ENCODE measurements around the gene NCMAP. TPM values are rescaled to one million over a fixed set of nuclear protein-coding genes. Genes with fewer than 3 reads are reported as not detected.

Gene NCMAP
- total and polyA plus RNA-seq, 2 of the 8 experiments (the other 6 are each of a cell fraction or from before 2014, with no cell fraction given), result 0.21 to 0.39 TPM

- Histone ChIP-seq H2BK15ac (ENCODE audit: low read length) (no peak overlapping the region), H2AK5ac (ENCODE audit: low read depth, low read length) (no peak overlapping the region), H4K91ac (replicated peaks; ENCODE audit: insufficient read length, low read length) (no peak overlapping the region), H4K20me1 (replicated peaks in 1 of 2; ENCODE audit: control insufficient read depth in 1 of 2, insufficient read depth in 2 of 2, low read length in 2 of 2) (no peaks in the 10 kb centered on the region), H3K23me2 (ENCODE audit: low read depth, low read length) (no peaks in the 10 kb centered on the region), H3K9ac (replicated peaks in 1 of 4; ENCODE audit: extremely low read depth in 1 of 4, low read depth in 3 of 4, low read length in 3 of 4) (no peak overlapping the region), H2BK20ac (ENCODE audit: low read length) (no peak overlapping the region), H3K27ac (ENCODE audit: low read depth, low read length) (no peak overlapping the region), H3K4ac (replicated peaks; ENCODE audit: insufficient read length, low read depth, low read length) (no peak overlapping the region), H3K27me3 (replicated peaks in 1 of 4; ENCODE audit: control insufficient read depth in 3 of 4, extremely low read depth in 1 of 4, insufficient read depth in 3 of 4, low read length in 3 of 4) (no peaks in the 10 kb centered on the region; a peak in 1 of 7 replicates), H3K4me1 (replicated peaks in 1 of 4; ENCODE audit: control insufficient read depth in 3 of 4, insufficient read depth in 4 of 4, low read length in 3 of 4) (no peaks in the 10 kb centered on the region), H3K14ac (ENCODE audit: insufficient read length) (no peak overlapping the region), H3K4me3 (ENCODE audit: extremely low read depth in 1 of 4, insufficient read depth in 2 of 4, low read depth in 3 of 4, low read length in 4 of 4) (no peak overlapping the region), H2BK120ac (replicated peaks; ENCODE audit: low read depth, low read length) (no peak overlapping the region), H3K4me2 (ENCODE audit: insufficient read depth in 1 of 2, low read depth in 2 of 2, low read length in 2 of 2) (no peak overlapping the region), H3K18ac (ENCODE audit: extremely low read depth, low read length) (no peak overlapping the region), H4K5ac (ENCODE audit: insufficient read length, low read depth, low read length) (no peak overlapping the region), H3K56ac (replicated peaks; ENCODE audit: insufficient read length, low read depth, low read length) (no peak overlapping the region), H2AFZ (ENCODE audit: low read length) (no peak overlapping the region), H2BK12ac (ENCODE audit: low read depth, low read length) (no peak overlapping the region), H3K79me1 (ENCODE audit: low read depth, low read length) (no peaks in the 10 kb centered on the region), H3K79me2 (ENCODE audit: control insufficient read depth in 1 of 2, insufficient read depth in 2 of 2, low read length in 2 of 2) (no peaks in the 10 kb centered on the region), H3K23ac (ENCODE audit: insufficient read length) (no peak overlapping the region), H2BK5ac (ENCODE audit: low read depth, low read length) (no peak overlapping the region), H3K36me3 (ENCODE audit: control insufficient read depth in 2 of 4, insufficient read depth in 4 of 4, low read length in 3 of 4) (no peaks in the 10 kb centered on the region), H4K8ac (ENCODE audit: extremely low read depth, insufficient read depth, low read length) (no peak overlapping the region), H3K9me3 (ENCODE audit: insufficient read depth in 2 of 2, low read depth in 1 of 2, low read length in 1 of 2) (no peaks in the 10 kb centered on the region)
- 96% methylated on average over 8 of the region's 8 CpGs; no CpG with 5 or more reads in 1 of the 2 experiments for WGBS, 2 experiments (ENCODE audit: extremely low coverage in 1 of 2, insufficient coverage in 1 of 2, insufficient read length in 1 of 2, insufficient replicate concordance in 2 of 2, low coverage in 1 of 2, low lambda C conversion rate in 2 of 2, missing lambda C conversion rate in 1 of 2)
- POLR2A ChIA-PET (ENCODE audit: partially characterized antibody), result interaction anchor here (0.6 to 1.6 kb wide), 3 partner anchors 25 to 114 kb away, joined by 3 read pairs; partner anchors contain the start of gene RCAN3
- FAIRE-seq, result no peak
- CTCF ChIA-PET (ENCODE audit: partially characterized antibody), result interaction anchor here (0.7 to 7.8 kb wide), 23 partner anchors 9 to 391 kb away, joined by 3 to 85 read pairs (median 4); partner anchors contain the start of genes NCMAP, NIPAL3 and STPG1
- no peak for DNase-seq (ENCODE audit: low read depth in 1 of 2, low spot score in 2 of 2)
- TF ChIP-seq TAF1 (IDR thresholded peaks at IDR 0.05; ENCODE audit: low read depth, low read length), result no peak
- TF ChIP-seq RAD21 (IDR thresholded peaks at IDR 0.05 in 1 of 2, conservative IDR thresholded peaks at IDR 0.05 in 1 of 2; ENCODE audit: low read depth in 2 of 2, low read length in 2 of 2), result peak; percentile 27 to 39; a peak in 3 of 4 replicates
- TF ChIP-seq SIN3A (conservative IDR thresholded peaks at IDR 0.05 in 1 of 2, IDR thresholded peaks at IDR 0.05 in 1 of 2; ENCODE audit: low read depth in 1 of 2, low read length in 2 of 2), result no peak
- no peak for TF ChIP-seq CREB1 (IDR thresholded peaks at IDR 0.05)
- TF ChIP-seq CEBPB (IDR thresholded peaks at IDR 0.05; ENCODE audit: low read depth, low read length), result no peak
- no peak for TF ChIP-seq TAF7 (optimal IDR thresholded peaks at IDR 0.05; ENCODE audit: borderline replicate concordance, low read depth, low read length)
- TF ChIP-seq SRF (IDR thresholded peaks at IDR 0.05; ENCODE audit: low read depth, low read length), result no peak
- TF ChIP-seq RNF2 (IDR thresholded peaks at IDR 0.05; ENCODE audit: borderline replicate concordance, low read depth, low read length, missing control alignments, poor library complexity, severe bottlenecking), result no peak
- no peak for TF ChIP-seq USF2 (IDR thresholded peaks at IDR 0.05; ENCODE audit: low read length)
- TF ChIP-seq BACH1 (IDR thresholded peaks at IDR 0.05; ENCODE audit: low read length), result no peak
- no peak for TF ChIP-seq SIX5 (IDR thresholded peaks at IDR 0.05; ENCODE audit: low read depth, low read length)
Measured at GRCh38 chr1:24526940-24527542, 28.8 kb upstream of the NCMAP start.

All from H1 (cell line).